ENCODE measurements around the gene FOXO4.
"Not testable (repeated sequence)": the region's sequence is repeated elsewhere in the genome, so short reads cannot be mapped to it uniquely, and the experiment has no call there.

FOXO4 gene, protein sequence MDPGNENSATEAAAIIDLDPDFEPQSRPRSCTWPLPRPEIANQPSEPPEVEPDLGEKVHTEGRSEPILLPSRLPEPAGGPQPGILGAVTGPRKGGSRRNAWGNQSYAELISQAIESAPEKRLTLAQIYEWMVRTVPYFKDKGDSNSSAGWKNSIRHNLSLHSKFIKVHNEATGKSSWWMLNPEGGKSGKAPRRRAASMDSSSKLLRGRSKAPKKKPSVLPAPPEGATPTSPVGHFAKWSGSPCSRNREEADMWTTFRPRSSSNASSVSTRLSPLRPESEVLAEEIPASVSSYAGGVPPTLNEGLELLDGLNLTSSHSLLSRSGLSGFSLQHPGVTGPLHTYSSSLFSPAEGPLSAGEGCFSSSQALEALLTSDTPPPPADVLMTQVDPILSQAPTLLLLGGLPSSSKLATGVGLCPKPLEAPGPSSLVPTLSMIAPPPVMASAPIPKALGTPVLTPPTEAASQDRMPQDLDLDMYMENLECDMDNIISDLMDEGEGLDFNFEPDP

DNA sequence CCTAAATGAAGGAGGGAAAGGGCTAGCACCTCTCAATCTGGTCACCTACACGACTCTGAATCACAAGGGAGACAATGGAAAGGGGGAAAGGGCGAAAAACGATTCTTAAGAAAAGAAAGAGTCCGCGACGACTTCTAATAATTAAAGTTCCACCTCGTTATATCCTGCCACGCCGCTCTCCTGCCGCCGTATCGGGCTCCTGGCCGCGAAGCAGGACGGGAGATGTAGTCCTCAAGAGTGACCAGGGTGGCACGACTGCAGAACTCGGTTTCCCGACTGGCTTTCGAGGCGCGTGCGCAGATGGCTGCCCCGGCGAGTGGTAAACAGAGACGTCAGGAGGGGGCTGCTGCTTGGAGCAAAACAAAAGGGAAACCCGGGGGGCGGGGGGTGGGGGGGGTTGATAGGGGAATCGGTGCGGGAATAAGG, at the start of gene FOXO4:
TSS of gene FOXO4 (plus strand) at position 297 of the 426 bp plus-strand sequence. CDS start 678 bp downstream, outside the sequence.
- DNase-seq: peak; percentile 16

DNA sequence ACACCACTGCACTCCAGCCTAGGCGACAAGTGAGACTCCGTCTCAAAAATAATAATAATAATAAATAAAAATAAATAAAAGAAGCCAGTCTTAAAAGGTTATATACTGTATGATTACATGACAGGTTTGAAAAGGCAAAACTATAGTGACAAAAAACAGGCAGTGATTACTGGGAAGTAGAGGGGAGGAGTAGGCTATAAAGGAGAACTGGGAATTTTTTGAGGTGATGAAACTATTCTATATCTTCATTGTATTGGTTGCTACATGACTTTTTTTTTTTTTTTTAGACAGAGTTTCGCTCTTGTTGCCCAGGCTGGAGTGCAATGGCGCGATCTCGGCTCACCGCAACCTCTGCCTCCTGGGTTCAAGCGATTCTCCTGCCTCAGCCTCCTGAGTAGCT, 47.8 kb upstream of the FOXO4 start:
- not testable (repeated sequence) for DNase-seq

DNA sequence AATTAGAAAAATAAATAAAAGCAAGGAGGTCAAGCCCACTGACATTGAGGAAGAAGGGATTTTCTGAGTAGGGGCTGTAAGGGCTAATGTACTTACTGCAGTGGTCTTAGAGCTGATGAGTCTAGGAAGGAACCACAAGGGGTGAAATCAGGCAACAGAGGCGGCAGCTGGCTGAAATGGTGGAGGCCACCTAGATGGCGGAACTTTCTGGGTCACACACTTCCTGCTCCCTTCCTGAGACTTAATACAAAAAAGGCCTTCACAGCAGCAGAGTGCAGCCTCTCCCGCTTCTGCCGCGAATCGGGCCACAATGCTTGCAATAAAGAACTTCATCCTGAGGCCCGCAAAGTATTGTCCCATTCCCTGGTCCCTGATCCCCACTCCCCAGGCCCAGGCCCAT, 42.9 kb upstream of the FOXO4 start:
- no peak for DNase-seq

DNA sequence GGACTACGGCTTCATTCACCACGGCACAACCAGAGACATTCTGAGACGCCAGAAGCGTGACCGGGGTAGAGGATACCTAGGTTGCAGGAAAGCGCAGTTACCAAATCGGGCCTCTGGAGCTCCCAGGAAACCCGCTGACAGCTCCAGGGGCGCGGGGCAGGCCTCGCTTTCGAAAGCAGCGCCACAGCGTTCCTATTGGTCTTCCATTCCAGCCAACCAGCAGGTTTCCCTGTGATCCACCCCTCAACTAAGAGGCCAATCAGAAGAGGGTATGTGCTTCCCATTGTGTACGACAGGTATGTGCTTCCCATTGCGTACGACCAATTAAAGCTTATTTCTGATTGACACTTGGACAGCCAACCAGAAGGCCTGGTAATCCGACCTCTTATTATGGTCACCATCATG, 42.4 kb upstream of the FOXO4 start:
- no peak for DNase-seq

DNA sequence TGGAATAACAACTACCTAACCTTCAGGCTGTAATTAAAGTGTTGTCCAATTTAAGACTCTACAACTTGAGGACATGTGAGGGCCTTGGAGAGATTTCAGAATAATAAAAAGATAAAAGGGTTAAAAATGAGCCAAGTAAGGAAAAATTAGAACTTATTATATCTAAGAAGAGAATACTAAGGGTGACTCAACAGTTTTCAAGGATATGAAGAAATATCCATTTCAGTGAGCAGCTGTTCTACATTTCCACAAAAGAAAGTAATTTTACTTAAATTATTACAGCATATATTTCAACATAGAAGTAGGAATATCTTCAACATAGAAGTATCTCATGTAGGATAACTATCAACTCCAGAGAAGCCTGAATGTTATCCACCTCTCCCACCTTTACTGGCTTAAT, 38.8 kb upstream of the FOXO4 start:
- DNase-seq: no peak

DNA sequence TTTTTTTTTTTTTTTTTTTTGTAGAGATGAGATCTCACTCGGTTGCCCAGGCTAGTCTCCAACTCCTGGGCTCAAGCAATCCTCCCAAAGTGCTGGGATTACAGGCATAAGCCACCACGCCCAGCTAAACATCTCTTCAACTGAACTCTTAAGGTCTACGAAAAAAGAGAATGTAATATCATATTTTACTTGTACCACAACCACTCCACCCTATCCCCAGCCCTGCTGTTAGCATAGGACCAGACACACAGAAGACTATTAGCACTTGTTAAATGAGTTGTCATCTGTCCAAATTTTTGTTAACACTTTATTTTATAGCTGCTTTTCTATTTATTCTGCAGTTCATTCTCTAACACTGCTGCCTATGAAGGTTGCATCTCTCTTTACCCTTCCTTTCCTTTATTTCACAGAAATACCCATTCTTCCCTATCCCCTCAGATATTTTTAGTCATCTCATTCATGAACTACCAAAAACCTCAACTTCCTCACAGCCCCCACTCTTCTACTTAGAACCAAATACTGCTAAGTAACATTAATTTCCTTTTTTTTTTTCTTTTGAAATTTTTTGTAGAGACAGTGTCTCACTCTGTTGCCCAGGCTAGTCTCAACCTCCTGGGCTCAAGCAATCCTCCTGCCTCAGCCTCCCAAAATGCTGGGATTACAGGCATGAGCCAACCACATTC, 37.7 kb upstream of the FOXO4 start:
- no peak for DNase-seq

DNA sequence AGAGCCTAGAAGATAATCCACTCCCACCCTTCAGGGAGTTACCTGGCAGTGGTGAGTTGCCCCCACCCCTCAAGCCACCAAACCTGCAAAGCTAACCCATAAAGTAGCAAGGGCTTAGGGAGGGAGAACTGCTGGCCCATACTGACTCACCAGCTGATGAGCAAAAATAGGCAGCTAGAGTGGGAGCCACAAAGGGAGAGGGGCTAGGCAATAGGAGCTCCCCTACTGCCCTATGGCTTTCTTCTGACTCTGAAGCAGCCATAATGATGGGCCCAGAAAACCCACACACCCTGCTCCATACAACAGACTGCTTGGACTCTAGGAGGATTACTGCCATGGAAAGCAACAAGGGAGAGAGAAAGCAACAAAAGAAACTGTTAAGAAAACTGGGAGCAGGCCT, 35.5 kb upstream of the FOXO4 start:
- DNase-seq: no peak

DNA sequence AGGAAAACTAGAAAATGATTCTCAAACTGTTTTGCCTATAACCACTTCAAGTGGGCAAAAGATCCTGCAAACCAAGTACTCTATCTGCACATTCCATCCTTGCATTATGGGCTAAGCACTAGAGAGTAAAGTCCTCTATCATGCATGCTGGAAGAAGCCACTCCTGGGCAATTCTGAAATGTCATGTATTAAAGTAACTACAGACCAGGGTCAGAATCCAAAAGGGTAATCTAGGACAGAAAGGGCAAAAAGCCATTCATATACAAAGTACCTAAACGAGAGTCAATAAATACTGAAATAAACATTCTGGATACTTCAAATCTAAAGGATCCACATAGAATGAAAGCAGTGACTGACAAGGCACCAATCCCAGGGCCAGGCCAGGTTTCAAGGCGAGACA, 28.6 kb upstream of the FOXO4 start:
- DNase-seq: no peak

DNA sequence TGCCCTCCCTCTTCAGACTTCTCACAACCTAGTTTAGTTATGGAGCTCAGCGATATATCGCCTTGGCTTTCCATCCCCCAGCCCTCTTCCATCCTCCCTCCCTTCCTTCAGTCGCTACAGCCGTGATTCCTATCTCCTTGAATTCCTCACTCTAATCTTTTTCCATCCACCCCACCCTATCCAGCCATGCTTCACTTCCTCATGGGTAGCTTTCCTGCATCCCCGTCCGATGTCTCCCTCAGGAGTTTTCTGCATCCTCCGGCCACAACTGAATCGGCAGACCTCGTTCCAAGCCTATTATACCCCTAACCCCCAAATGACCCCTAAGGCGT, 28.0 kb upstream of the FOXO4 start:
- DNase-seq: no peak

DNA sequence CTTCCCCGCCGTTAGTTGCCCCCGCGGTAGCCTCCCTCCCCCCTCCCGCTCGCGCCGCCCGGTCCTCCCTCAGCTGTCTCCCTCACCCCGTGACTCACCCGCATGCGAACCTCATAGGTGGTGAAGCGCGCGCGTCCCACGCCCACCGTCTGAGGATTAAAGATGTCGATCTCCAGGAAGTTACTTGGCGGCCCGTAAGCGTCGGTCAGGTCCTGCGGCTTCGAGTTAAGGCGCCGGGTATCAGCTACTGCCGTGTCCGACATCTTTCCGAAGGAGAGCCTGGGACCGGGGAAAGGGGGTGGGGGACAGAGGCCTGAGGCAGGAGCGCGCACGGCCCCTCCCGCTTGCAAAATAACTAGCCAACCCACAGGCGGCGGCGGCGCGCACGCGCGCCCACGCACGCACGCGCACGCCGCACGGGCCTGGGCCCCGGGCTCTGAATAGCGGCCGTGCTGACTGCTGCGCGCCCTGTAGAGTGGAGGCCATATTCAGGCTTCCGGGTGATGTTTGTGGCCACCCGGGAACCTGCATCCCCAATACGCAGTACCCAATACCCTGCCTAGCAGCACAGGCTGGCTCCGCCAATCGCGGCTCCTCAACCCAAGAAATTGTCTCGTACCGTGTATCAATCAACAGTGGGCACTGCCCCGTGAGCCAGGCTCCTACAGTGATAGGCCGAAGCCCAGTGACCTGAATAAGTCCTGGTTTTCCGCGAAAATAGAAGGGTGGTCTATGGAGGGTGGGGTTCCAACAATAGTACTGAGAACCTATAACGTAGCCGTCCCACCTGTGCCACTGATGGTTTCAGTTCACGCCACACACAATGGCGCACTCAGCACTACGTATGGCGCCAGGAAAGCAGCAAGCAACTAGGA, 27.4 kb upstream of the FOXO4 start, which contains the start of gene SNX12:
TSS of gene SNX12 (minus strand) at position 291 of the 875 bp plus-strand sequence. CDS start at position 263, 28 bp downstream.
- DNase-seq: peak; percentile 73

DNA sequence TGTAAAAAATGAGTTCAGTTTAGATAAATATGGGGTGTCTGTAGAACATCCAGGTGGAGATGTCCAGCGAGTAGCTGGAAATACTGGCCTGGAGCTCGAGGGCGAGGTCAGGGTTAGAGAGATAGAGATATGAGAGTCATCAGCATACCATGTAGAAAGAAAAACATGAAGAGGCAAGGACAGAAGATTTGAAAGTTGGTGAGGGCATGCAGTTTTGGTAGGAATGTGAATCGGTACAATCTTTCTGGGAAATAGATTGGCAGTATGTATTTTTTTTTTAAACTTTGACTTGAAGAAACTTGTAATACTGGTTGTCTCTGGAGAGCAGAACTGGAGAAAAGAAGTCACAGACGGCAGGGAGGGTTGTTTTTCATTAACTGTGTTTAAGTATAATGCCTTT, 25.1 kb upstream of the FOXO4 start:
- no peak for DNase-seq

DNA sequence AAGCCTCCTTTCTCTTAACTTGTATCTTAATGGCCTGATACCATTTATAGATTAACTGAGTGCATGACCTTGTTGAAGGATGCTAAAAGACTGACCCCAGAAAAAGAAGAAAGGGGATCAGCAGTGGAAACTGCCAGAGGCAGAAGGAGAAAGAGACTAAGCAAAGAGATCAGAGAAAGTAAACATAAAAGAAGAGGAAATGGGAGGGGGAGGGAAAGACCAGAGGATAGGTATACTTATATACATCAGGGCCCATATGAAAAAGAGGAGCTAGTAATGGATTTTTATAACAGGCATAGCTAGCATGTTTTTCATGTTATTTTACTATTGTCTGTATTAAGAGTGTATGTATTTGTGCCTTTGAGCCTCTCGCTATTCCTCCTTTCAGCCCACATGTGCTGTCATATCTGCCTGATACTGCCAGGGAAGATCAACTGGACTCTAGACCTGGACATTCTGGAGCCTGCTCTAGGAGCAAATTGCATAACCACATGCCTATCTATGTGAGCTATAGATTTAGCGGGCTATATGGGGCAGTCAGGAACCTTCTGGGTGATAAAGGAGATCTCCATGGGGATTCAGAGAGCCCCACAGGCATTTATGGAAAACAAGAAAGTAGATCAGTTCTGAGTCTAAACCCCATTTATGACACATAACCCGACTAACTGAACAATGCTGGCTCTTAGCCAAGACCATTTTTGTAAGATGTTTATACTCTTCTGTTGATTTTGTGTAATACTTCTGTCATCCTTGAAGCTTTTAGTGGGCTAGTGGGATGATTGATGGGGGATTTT, 14.1 kb upstream of the FOXO4 start:
- no peak for DNase-seq

DNA sequence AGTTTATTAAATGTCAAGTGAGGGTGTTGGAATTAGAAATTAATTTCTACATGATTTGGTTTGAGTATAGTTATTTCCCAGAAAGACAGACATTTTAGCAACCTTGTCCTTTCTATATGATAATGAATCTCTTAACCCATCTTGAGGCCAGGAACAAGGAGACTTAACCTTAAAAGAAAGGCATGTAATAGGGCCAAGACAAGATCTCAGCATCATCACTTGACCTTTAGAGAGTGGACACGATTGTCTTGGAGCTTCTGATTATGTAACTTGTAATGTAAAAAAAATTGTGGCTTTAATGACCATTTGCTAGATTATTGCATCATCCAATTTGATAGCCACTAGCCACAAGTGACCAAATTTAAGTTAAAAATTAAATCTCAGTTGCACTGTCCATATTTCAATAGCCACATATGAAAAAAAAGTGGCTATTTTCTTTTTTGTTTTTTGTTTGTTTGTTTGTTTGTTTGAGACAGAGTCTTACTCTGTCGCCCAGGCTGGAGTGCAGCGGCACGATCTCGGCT, 13.5 kb upstream of the FOXO4 start:
- no peak for DNase-seq

DNA sequence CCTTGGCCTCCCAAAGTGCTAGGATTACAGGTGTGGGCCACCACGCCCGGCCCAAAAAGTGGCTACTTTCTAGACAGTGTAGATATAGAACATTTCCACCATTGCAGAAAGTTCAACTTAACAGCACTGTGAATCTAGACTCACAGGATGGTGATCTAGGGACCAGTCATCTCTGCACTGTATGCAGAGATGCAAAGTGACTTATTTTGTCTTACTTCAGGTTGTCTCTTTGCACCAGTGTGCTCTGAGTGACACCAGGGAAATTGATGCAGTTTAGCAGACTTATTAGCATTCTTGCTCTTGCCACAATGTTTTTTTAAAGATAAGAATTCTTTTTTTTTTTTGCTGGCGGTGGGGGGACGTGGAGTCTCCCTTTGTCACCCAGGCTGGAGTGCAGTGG, 12.8 kb upstream of the FOXO4 start:
- no peak for DNase-seq

DNA sequence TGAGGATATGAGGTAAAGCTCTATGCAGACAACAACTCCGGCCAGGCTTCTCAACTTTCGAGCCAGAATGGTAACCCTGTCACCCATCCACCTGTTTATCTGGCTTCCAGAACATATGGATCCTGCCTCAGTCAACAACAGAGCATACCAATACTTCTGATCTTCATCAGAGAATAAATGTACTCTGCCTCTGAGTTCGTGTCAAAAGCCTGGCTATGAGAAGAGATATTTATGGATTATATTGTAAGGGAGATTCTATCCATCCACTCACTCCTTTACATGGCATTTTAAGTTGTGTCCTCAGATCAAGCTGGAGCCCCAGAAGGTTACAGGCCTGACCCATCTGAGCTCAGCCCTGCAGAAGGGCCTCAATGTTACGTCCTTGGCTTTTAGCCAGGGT, 9.8 kb upstream of the FOXO4 start:
- no peak for DNase-seq

DNA sequence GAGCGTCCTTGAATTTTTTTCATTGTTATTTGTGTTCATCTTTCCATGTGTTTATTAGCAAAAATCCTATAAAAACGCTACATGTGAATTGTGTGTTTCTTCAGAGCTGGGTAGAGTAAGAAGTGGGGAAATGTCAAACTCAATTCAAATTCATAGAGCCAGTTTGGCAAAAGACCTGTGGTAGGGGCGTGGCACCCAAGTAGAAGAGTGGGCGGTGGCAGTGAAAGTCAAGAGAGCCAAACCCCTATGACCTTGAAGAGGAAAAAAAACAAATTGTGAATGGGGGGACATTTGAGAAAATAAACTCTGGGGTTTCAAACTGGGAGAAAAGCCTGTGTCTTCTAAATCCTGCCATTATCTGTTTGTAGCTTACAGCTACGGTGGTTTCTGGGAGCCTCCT, 4.4 kb upstream of the FOXO4 start:
- no peak for DNase-seq

DNA sequence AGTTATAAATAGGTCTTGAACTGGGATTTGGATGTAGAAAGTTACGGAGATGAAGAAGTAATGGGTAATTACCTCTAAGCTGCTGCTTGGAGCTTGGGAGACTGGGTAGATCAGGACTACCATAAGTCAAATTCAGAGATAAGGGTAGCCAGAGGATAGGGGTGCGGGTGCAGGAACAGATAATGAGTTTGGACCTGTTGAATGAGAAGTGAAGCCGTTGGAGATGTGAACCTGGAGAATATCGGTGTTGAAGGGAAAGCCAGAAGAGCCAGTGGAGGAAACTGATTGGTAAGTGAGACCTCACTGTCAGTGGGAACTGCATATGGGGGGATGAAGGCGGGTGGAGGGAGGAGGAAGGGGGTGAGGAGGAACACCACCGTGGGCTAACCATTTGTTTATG, 618 bp upstream of the FOXO4 start:
- no peak for DNase-seq

DNA sequence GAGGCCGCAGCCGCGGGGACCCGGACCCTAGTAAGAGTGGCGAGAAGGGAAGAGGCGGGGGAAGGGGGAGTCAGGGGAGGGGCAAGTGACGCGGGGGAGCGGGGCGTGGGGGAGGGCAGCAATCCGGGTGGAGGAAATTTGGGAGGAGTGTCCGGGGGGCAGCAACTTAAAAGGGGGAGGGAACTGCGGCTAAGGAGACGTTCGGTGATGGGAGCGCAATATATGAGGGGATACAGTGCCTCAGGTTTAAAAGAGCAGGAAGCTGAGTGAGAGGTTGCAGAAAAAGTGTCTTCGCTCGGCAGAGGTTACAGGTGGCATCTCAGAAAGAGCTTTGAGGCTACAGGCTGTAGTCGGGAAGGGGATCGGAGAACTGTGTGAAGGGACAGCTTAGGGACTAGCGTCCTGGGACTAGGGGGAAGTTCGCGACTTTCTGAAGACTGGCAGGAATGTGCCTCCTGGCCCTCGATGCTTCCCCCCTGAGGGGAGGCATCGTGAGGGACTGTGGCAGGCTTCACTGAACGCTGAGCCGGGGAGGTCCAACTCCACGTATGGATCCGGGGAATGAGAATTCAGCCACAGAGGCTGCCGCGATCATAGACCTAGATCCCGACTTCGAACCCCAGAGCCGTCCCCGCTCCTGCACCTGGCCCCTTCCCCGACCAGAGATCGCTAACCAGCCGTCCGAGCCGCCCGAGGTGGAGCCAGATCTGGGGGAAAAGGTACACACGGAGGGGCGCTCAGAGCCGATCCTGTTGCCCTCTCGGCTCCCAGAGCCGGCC, 519 bp downstream of the FOXO4 start:
- DNase-seq: no peak

DNA sequence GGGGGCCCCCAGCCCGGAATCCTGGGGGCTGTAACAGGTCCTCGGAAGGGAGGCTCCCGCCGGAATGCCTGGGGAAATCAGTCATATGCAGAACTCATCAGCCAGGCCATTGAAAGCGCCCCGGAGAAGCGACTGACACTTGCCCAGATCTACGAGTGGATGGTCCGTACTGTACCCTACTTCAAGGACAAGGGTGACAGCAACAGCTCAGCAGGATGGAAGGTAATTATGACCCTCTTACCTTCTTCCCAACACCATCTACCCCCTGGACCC, 1.0 kb downstream of the FOXO4 start:
- no peak for DNase-seq

DNA sequence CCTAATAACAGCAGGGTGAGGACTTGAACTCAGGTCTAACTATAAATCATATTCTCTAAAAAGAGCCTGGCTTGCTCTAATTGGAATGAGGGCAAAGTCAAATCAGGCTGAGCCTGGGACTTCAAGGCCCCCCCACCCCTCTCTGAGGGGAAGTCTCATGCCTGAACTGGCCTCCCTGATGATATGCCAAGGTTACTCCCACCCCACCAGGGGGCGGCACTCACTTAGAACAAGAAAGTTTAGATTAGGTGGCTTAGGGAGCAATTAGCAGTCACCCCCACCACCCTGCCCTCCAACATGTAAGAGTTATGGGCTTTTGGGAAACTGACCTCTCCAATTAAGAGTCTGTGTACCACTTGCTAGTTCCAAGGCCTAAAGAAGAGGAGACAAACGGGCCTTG, 2.7 kb downstream of the FOXO4 start:
- no peak for DNase-seq

DNA sequence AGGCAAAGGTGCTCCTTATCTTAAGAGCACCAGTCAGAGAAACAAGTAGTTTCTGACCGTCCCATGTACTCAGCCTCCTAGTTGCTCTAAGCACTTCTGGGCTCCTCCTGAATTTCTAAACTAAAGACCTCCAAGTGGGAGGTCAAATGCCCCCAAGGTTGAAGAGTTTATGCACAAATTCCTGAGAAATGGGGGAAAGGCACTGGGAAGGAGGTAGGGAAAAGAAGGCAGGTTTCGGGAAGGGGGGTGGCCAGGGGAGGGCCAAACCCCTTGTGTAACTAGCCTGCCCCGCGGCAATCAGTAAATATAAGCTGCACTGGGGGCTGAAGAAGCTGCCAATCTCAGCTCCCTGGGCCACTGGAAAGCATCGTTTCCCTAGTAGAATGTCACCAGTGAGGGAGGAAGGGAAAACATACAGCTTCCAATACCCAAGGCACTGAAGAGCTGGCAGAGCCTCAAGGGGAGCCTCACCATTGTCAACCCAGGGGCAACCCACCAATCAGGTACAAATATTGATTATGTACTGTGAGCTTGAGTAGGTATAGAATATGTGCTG, 3.4 kb downstream of the FOXO4 start:
- no peak for DNase-seq
